HG02678 (cell line): ENCODE measurements around the gene IDUA.

ENCODE experiments used
- ATAC-seq: cut with Tn5 transposase; IDR thresholded peaks from one replicate; pipeline ENCODE4 v1.9.1; 2021; ENCODE audit warnings: mild to moderate bottlenecking, moderate library complexity; ENCODE audit not compliant: unreplicated experiment

Gene IDUA

DNA sequence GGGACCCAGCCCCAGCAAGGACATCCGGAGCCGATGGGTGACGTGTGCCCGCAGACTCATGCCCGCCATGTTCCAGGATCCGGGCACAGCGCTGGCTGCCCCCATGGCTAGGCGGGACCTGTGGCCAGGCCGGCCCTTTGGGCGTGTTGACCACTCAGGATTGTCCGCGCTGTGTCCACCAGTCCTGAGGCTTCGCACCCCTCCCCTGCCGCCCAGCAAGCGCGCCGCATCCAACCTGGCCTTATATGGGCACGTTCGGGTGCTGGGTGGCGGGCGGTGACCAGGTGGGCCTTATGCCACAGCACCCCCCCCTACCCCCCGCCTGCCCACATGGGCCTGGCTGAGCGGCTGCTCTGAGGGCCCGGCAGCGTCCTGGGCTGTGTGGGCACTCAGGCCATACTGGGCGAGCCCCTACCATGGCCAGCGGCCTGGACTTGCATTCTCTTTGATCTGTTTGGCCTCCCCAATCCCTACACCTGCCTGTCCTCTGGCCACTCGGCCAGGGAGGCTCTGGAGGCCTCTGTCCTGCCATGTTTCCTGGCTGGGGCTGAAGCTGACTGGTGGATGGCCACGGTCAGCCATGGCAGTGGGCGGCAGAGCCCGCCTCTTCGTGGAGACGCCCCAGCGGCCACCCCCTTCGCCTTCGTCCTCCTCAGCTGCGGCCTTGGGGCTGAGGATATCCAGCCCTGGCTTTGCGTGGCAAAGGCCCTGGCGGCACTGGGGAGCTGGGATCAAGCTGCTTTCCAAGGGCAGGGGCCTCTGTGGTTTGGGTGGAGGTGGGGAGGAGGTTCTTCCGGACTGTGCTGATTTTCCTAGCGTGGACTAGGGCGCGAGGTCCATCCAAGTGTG, 26.6 kb downstream of the IDUA start:
- no peak for ATAC-seq

DNA sequence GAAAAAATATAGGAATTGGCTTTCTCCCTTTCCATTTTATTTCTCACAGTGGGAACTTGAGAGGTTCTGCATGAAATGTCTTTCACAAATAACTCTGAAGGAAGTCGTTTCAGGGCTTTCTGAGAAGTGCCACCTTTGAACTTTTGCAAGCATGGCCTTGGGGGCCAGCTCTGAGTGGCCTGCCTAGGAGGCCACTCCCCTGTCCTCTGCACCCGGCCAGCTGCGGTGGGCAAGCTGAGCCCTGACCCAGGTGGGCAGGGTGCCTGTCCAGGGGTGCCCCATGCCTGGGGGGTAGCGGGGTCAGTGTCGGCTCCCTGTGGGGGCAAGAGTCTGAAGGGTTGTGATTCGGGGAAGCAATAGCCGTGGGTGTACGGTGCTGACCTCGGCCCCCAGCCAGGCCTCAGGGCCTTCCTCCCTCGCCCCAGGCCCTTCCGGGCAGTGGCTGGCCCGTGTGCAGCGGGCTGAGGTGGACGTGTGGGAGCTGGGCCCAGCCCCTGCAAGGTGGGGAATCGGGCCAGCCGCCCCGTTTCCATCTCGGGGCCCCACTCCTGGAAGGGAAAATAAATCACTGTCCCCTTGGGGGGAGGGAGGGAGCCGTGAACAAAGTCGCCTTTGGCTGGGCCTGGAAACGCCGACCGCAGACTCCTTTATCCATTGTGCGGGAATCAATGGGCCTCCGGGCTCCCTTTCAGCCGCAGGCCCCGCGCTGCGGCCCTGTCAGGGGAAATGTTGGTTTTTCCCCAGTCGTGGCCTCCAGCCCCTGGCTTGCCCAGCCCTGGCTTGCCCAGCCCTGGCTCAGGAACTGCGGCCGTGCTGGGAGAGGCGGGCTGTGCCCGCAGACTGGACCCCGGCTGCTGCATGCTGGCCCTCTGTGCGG, 27.7 kb downstream of the IDUA start:
- no peak for ATAC-seq

DNA sequence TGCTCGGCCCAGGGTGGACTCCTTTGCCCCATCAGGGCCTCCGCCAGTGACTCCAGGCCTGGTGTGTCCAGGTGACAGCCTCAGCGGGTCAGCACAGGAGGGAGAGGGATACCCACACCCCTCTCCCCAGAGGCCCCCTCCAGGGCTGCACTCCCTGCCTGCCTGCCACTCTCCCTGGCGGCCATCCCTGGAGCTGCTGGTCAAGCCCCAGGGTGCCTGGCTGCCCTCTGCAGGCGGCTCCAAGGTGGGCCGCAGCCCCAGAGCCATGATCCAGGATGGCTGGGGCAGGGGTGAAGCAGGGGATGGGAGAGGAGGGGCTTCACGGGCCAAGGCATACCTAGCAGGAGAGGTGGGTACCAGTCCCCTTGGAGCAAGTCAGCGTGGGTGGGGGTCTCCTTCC, 28.3 kb downstream of the IDUA start:
- ATAC-seq = no peak

DNA sequence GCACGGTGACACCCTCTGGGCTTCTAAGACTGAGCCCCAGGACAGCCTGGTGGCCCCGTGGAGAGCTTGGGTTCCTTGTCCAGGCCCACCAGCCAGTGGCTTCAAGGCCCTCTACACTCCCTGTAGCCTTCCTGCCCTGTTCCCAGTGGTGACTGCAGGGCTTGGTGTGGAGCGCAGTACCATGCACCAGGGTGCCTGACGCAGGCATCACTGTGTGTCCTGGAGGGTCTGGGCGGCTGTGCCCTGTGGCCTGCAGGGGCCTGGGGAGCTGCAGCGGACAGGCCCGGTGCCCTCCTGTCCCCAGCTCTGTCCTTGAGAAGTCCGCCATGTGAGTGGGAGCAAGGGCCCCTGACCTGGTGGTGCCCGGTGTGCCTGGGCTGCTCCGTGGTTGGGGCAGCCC, 28.9 kb downstream of the IDUA start:
- no peak for ATAC-seq

DNA sequence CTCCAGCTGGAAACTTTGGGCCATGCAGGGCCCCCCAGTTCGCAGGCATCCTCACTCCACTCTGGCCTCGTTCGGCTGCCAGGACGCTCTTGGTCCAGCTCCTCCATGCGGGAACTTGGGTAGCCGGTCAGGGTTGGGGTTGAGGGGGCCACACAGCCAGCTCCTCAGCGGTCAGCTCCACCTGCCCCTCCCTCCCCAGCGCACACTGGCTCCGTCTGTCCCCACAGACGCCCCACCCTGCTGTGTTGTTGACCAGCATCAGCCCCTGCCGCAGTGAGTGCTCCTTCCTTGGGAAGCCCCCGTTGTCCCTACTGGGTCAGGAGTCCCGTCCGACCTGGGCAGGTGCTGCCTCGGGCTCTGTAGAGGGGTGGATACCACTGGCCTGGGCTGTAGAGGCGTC, 30.4 kb downstream of the IDUA start:
- ATAC-seq = no peak

DNA sequence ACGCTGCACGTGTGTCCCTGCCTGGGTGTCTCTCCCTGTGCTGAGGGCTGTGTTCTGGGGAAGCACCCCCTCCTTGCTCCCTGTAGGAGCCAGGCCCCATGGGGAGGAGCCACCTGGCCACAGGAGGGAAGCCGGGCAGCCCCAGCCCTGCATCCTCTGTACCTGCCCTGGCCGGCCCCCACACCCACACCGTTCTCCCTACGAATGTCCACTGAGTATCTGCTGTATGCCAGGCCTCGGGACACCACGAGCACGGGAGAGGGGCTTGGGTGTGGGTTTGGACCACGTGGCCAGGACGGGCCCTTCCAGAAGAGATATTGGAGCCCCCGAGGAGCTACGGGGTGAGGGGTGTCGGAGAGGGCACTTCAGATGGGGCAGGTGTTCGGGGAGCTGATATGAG, 30.9 kb downstream of the IDUA start:
- ATAC-seq = no peak

DNA sequence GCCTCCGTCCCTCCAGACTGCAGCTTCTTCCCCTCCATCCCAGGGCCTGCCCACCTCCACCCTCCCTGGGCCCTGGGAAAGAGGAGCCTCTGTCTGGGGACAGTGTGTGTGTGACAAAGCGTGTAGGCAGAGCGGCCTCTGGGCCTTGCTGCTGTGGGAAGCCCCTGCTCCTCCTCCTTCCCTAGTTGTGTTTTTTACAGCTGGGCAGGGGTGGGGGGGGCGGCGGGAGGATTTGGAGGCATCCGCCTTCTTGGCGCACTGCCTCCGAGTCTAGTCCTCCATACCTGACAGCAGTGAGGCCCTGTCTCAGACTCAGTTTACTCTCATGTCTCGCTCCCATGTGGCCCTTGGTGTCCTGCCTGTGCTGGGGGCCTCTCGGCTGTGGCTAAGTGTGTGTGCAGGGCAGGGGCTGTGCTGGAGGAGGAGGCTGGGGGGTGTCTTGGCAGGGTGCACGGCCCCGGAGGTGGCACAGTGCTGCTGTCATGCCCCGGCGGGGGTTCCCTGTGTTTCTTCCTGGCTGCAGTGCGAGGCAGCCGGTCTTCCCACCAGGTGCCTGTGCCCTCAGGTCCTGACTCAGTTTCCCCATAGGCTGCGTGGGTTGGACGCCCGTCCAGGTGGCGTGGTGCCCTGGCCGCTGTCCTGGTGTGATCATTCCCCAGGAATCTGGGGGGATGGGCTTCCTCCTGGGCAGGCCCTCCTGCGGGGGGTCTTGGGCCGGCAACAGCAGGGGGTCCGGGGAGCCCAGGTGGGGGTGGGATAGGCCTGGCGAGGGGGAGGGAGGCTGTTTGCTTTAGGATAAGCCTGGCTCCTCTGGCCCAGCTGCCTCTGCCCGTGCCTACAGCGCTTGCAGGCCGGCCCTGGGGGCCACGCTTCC, 31.5 kb downstream of the IDUA start:
- no peak for ATAC-seq

DNA sequence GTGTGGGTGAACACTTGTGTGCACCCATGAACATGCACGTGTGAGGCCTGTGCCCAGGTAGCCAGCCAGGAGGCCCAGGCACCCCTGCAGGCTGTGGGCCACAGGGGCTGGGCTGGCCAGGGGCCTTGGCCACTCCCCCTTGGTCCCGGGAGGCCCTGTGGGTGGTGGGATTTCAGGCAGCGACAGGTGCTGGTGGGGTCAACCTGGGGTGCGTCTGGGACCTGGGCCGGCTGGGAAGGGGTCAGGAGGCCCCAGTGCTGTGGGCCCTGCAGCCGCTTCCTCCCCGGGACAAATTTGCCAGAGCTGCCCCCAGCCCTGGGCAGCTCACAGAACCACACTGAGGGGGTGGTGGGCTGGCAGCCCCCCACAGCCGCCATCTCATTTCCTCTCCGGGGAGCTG, 32.5 kb downstream of the IDUA start:
- ATAC-seq = no peak

DNA sequence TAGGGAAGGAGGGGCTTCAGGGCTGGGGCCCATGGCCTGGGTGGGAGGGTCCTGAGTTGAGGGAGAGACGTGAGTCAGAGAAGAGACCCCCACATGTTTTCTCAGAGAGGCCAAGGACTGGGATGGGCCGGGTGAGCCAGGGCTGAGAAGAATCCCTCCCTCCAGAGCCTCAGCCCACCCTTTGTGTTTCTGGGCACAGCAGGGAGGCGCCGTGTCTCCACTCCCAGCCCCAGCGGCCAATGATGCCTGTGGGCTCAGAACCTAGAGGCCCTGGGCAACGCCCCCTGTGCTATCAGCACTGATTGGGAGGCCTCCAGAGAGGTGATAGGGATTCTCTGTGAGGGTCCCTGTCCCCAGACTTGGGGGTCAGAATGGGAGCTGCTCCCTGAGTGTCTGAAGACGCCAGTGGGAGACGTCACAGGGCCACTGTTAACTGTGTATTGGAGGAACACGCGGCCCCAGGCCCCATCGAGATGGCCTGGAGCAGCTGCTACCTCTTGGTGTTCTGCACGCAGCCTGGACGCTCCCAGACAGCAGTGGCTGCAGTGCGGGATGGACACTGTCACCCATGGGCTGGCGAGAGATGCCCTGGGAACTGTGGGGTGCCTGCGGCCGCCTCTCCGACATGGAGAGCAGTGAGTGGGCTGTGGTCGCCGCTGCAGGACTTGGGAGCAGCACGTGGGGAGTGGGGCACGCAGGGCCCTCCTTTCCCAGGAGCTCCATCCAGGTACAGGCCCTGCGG, 33.1 kb downstream of the IDUA start:
- ATAC-seq = no peak

DNA sequence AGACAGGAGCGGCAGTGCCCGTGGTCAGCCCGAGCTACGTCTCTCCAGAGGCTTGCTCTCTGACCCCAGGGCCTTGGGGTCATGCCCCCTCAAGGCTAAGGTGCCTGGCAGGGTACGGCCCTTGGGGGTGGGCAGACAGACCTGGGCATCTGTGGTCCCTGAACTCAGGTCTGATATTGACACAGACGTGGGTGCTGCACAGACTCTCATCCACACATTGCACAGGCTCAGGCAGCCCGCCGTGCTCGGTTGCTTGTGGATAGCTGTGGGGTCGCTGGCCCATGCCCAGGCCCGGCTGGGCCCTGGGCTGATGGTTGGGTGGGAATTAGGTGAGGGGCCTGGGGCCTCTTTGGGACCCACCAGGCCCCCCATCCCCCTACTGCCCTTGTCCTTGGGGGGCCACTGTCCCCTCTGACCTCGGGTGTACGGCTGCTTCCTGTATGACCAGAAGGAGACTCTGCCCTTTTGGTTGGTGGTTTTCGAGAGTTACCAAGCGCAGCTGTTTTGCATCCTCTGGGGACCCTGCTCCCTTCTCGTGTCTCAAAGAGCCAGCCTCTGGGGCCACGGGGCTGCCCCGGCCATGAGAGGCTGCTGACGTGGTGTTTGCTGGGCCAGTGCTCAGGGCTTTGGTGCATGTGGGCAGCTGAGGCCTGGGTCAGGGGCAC, 34.7 kb downstream of the IDUA start:
- ATAC-seq = peak; percentile 82

DNA sequence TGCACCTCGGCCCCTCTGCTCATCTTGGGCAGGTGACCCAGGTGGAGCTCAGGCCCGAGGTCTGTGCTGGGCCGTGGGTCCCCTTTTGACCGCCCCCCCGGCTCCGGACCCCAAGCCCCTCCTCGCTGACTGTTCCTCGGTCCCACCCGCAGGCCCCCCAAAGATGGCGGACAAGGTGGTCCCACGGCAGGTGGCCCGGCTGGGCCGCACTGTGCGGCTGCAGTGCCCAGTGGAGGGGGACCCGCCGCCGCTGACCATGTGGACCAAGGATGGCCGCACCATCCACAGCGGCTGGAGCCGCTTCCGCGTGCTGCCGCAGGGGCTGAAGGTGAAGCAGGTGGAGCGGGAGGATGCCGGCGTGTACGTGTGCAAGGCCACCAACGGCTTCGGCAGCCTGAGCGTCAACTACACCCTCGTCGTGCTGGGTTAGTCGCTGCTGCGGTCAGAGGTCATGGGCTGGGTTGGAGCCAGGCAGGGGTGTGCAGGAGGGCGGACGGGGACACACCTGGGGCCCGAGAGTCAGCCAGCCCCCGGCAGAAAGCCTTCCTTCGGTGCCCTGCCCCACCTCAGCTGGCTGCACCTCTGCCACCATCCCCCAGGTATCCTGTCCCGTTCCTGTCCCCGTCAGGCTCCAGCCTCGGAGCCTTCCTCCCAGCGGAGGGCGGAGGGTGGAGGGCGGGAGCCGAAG, 35.4 kb downstream of the IDUA start:
- no peak for ATAC-seq

DNA sequence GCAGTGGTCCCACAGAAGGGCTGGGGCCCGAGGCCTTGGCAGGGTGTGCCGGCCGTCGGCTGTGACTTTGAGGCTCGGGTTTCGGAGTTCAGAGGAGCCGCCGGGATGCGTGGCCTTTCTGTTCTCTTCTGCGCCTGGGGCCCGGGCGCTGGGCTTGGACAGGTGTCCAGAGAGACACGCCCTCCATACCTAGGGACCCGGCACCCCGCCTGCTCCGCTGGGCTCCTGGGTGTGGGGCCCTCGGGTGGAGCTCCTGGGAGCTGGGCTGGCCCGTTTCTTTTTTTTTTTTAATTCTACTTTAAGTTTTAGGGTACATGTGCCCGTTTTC, 35.9 kb downstream of the IDUA start:
- no peak for ATAC-seq

DNA sequence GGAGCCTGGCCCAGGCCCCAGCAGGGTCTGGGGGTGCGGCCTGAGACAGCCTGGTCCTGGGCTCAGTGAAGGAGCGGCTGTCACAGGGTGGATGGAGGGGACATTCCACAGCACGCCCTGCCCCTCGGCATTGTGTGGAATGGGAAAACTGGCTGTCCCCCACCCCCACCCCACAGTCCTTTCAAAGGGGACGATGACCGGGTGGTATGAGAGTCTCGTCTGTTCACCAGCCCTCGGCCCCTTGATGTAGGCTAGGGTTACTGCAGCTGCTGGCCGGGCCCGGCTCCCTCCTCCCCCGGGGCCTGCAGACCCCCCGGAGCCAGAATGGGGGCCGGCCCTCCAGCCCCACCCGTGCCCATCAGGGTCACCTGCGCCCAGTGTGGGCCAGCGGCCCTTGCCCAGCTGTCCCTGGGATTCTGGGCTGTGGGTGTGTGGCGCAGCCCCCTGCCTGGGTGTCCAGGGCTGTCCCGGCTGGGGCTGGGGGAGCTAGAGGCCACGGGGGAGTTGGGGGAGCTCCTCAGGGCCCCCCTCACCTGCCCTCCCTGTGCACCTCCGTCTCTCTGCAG, 36.3 kb downstream of the IDUA start:
- ATAC-seq = no peak

DNA sequence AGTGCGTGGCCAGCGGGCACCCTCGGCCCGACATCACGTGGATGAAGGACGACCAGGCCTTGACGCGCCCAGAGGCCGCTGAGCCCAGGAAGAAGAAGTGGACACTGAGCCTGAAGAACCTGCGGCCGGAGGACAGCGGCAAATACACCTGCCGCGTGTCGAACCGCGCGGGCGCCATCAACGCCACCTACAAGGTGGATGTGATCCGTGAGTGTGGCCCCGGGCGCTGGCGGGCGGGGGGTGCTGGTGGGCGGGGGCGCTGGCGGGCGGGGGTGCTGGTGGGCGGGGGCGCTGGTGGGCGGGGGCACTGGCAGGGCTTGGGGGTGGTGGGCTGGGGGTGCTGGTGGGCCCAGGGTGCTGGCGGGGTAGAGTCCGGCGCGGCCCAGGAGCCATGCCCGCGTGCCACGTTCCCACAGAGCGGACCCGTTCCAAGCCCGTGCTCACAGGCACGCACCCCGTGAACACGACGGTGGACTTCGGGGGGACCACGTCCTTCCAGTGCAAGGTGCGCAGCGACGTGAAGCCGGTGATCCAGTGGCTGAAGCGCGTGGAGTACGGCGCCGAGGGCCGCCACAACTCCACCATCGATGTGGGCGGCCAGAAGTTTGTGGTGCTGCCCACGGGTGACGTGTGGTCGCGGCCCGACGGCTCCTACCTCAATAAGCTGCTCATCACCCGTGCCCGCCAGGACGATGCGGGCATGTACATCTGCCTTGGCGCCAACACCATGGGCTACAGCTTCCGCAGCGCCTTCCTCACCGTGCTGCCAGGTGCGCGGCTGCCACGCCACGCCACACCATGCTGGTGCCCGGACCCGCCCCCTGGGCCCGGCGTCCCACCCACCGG, 37.3 kb downstream of the IDUA start:
- no peak for ATAC-seq

DNA sequence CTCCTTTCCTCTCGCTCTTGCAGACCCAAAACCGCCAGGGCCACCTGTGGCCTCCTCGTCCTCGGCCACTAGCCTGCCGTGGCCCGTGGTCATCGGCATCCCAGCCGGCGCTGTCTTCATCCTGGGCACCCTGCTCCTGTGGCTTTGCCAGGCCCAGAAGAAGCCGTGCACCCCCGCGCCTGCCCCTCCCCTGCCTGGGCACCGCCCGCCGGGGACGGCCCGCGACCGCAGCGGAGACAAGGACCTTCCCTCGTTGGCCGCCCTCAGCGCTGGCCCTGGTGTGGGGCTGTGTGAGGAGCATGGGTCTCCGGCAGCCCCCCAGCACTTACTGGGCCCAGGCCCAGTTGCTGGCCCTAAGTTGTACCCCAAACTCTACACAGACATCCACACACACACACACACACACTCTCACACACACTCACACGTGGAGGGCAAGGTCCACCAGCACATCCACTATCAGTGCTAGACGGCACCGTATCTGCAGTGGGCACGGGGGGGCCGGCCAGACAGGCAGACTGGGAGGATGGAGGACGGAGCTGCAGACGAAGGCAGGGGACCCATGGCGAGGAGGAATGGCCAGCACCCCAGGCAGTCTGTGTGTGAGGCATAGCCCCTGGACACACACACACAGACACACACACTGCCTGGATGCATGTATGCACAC, 38.2 kb downstream of the IDUA start:
- ATAC-seq = no peak

DNA sequence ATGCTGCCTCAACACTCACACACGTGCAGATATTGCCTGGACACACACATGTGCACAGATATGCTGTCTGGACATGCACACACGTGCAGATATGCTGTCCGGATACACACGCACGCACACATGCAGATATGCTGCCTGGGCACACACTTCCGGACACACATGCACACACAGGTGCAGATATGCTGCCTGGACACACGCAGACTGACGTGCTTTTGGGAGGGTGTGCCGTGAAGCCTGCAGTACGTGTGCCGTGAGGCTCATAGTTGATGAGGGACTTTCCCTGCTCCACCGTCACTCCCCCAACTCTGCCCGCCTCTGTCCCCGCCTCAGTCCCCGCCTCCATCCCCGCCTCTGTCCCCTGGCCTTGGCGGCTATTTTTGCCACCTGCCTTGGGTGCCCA, 39.3 kb downstream of the IDUA start:
- ATAC-seq = peak; percentile 71

DNA sequence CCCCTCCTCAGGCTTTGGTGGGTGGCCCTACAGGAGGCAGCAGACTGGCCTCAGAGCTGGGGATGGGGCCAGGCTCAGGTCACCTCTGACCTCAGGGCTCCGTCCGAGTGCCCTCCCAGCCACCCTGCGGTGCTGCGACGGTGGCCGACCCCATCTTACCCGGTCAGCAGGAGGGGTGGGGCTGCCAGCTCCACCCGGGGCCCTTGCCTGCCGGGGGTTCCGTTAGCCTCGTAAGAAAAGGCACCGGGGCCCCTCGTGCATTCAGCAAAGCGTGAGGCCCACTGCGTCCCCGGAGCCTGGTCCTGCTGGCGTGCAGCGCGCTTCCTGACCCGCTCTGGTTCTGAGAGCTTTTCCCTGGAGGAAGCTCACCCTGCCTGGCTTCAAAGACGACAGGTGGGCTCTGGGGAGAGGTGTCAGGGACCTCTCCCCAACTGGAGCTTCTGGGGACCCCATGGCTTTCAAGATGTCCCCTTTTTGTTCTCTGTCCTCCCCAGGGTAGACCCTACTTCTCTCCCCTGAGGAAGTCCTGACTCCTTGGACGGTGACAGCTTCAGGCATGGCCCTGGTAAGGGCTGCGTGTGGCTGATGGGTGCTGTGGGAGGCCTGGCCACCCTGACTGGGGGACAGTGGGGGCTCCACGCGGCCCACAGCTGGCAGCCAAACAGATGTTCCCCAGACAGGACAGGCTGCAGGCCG, 40.5 kb downstream of the IDUA start:
- no peak for ATAC-seq
